Measurements from ENCODE around the gene MSL1. TPM values are rescaled to one million over a fixed set of nuclear protein-coding genes. Genes with fewer than 3 reads are reported as not detected.

MSL1 gene, protein sequence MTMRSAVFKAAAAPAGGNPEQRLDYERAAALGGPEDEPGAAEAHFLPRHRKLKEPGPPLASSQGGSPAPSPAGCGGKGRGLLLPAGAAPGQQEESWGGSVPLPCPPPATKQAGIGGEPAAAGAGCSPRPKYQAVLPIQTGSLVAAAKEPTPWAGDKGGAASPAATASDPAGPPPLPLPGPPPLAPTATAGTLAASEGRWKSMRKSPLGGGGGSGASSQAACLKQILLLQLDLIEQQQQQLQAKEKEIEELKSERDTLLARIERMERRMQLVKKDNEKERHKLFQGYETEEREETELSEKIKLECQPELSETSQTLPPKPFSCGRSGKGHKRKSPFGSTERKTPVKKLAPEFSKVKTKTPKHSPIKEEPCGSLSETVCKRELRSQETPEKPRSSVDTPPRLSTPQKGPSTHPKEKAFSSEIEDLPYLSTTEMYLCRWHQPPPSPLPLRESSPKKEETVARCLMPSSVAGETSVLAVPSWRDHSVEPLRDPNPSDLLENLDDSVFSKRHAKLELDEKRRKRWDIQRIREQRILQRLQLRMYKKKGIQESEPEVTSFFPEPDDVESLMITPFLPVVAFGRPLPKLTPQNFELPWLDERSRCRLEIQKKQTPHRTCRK
- 85.9 and 86.8 TPM in 2 replicates for total RNA-seq
- long read RNA-seq, full-length matches to known transcripts: 4 of 28 reads
- long read RNA-seq, partial matches to known transcripts: 11 of 28 reads
- long read RNA-seq, other reads (novel, unspliced or antisense): 13 of 28 reads

DNA sequence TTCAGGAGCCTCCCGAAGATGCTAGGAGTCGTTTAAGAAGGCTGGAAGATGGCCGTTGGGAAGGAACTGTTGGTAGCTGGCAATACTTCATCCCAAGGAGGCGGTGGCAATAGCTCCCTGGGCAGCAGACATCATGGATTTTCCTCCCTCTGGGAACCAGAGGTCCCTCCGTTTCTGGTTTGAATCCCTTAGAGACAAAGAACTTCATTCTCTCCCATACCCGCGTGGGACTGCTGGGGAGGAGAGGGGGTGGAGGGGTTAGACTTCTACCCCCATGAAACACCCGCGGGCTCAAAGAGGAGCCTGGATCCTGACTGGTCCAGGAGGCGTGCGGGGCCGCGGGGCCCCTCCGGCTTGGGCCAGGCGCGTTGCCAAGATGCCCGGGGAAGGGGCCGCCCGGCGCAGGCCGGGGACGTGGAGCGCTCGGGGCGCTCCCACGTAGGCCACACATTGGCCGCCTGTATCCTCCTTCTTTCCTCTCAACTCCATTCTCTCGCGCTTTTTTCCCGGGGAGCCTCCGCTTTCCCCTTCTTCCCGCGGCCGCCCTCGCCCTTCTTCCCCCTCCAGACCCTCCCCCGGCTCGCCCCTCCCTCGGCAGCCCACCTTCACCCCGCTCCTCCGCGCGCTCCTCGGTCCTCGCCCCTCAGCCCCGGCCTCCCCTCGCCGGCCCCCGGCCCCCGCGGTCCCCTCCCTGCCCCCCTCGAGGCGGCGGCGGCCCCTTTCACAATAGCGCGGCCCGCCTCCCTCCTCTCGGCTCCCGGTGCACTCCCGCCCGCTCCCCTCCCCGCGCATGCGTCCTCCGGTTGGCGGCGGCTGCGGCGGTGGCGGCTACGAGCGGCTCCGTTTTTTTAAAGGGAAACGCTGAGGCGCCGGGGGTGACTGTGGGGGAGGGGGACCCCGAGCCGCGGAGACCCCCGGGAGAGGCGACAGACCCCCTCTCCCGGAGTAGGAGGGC lies at the start of gene MSL1:
TSS of gene MSL1 (plus strand) at position 791 of the 955 bp plus-strand sequence. CDS start 642 bp downstream, outside the sequence.
- TF ChIP-seq CTCF (IDR thresholded peaks at IDR 0.05): no peak
- Mint-ChIP-seq H3K9me3 (ENCODE audit: unreplicated experiment) (no peaks in the 10 kb centered on the region), H3K4me1 (ENCODE audit: unreplicated experiment) (peaks cover 32% of the 10 kb centered on the region), H3K27ac (ENCODE audit: unreplicated experiment) (peak within 1 kb of the TSS; percentile 87), H3K27me3 (ENCODE audit: unreplicated experiment) (no peaks in the 10 kb centered on the region), H3K4me3 (ENCODE audit: unreplicated experiment) (peak within 1 kb of the TSS; percentile 99), H3K36me3 (ENCODE audit: unreplicated experiment) (peaks cover 6% of the 10 kb centered on the region)
- peak; percentile 97 for DNase-seq (ENCODE audit: extremely low spot score, unreplicated experiment)

GRCh38 chr17:40072040-40072734 lies 49.6 kb upstream of the MSL1 start:
- Mint-ChIP-seq H3K9me3 (ENCODE audit: unreplicated experiment) (no peaks in the 10 kb centered on the region), H3K4me3 (ENCODE audit: unreplicated experiment) (peak overlapping the region; percentile 61), H3K4me1 (ENCODE audit: unreplicated experiment) (peaks cover 85% of the 10 kb centered on the region), H3K27ac (ENCODE audit: unreplicated experiment) (peak overlapping the region; percentile 89), H3K27me3 (ENCODE audit: unreplicated experiment) (no peaks in the 10 kb centered on the region), H3K36me3 (ENCODE audit: unreplicated experiment) (peaks cover 2% of the 10 kb centered on the region)
- peak; percentile 97 for DNase-seq (ENCODE audit: extremely low spot score, unreplicated experiment)
- no peak for TF ChIP-seq CTCF (IDR thresholded peaks at IDR 0.05)

- TF ChIP-seq CTCF (IDR thresholded peaks at IDR 0.05): no peak
- H3K4me1 Mint-ChIP-seq (ENCODE audit: unreplicated experiment): peaks cover 82% of the 10 kb centered on the region
- H3K4me3 Mint-ChIP-seq (ENCODE audit: unreplicated experiment): no peak overlapping the region
- H3K27me3 Mint-ChIP-seq (ENCODE audit: unreplicated experiment): no peaks in the 10 kb centered on the region
- no peak for DNase-seq (ENCODE audit: extremely low spot score, unreplicated experiment)
- peak overlapping the region; percentile 89 for H3K27ac Mint-ChIP-seq (ENCODE audit: unreplicated experiment)
- no peaks in the 10 kb centered on the region for H3K9me3 Mint-ChIP-seq (ENCODE audit: unreplicated experiment)
- H3K36me3 Mint-ChIP-seq (ENCODE audit: unreplicated experiment): peaks cover 4% of the 10 kb centered on the region
These were observed 48.9 kb upstream of the MSL1 start for GRCh38 chr17:40072735-40073346.

GRCh38 chr17:40073454-40074174 lies 48.2 kb upstream of the MSL1 start:
- Mint-ChIP-seq H3K27ac (ENCODE audit: unreplicated experiment) (peak overlapping the region; percentile 80), H3K4me3 (ENCODE audit: unreplicated experiment) (no peak overlapping the region), H3K27me3 (ENCODE audit: unreplicated experiment) (no peaks in the 10 kb centered on the region), H3K4me1 (ENCODE audit: unreplicated experiment) (peaks cover 74% of the 10 kb centered on the region), H3K36me3 (ENCODE audit: unreplicated experiment) (peaks cover 4% of the 10 kb centered on the region), H3K9me3 (ENCODE audit: unreplicated experiment) (no peaks in the 10 kb centered on the region)
- no peak for DNase-seq (ENCODE audit: extremely low spot score, unreplicated experiment)
- TF ChIP-seq CTCF (IDR thresholded peaks at IDR 0.05): no peak

Data from osteocyte (in vitro differentiated cells).